Dermis microvascular lymphatic vessel endothelial cell (primary cell): ENCODE data around the gene ANKRD31. TPM values are rescaled to one million over a fixed set of nuclear protein-coding genes. Genes with fewer than 3 reads are reported as not detected.
"Not testable (repeated sequence)": the region's sequence is repeated elsewhere in the genome, so short reads cannot be mapped to it uniquely, and the experiment has no call there.

ENCODE experiments used
- DNase-seq, 2 donors: peaks; one replicate each; pipeline versions ENCODE4 v3.0.0 to v3.0.0-alpha.2; 2010; ENCODE audit warnings: low read depth in 2 of 2
- total RNA-seq: library from RNA; depleted of rRNA; stranded (reverse); fragments of >200 nt; gene quantifications from 2 replicates; pipeline ENCODE4 v1.2.1, GENCODE V29; 2014

The ANKRD31 gene
- total RNA-seq, 1 donor from 2014 or later: not detected

DNA sequence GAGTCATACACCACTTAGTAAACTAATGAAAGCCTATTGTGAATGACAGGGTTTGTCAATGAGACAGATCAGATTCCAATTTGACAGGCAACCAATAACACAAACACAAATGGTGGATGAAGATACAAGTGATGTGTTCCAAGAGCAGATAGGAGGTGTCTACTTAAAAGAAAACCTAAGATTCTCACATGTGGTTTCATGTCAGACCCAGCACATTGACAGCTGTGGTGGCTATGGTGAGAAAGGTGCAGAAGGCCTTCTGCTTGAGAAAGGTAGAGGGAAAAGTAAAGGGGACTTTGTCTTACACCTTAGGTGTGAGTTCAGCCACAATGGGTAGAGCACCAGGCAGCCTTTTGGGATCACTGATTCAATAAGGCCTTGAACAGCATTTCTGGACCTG lies 11.2 kb downstream of the ANKRD31 start:
- DNase-seq: no peak

DNA sequence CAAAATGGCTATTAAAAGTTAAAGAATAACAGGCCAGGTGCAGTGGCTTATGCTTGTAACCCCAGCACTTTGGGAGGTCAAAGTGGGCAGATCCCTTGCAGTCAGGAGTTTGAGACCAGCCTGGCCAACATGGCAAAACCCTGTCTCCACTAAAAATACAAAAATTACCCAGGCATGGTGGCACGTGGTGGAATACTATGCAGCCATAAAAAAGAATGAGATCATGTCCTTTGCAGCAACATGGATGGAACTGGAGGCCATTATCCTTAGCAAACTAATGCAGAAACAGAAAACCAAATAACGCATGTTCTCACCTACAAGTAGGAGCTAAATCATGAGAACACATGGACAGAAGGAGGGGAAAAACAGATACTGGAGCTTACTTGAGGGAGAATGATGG lies 15.9 kb downstream of the ANKRD31 start:
- DNase-seq: not testable (repeated sequence)

DNA sequence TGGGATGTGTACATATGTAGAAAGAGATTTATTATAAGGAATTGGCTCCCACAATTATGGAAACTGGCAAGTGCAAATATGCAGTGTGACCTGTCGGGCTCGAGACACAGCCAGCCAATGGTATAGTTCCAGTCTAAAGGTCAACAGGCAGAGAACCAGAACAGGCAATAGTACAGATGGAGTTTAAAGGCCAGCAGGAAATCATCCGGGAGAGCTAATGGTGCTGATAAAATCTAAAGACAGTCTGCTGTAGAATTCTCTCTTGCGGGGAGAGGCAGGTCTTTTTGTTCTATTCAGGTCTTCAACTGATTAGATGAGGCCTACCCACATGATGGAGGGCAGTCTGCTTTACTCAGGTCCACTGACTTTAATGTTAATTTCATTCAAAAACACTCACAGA lies 21.8 kb downstream of the ANKRD31 start:
- DNase-seq: no peak

DNA sequence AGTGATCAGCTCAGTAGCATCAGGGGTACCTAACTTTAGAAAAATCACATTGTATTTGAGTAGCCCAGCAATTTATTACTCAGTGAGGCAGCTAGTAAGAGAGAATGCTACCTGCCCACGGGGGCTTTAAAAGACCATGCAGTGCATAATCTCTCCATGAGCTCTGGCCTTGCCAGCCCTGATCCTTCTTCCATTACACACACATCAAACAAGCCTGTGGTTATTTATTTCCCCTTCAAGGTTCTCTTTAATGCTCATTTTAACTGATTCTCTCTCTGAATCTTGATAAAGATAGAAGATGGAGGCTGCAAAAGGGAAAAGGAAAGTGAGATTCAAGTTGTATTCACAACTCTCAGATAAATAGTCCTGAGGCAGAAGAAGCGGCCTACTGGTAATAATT lies 22.3 kb downstream of the ANKRD31 start:
- DNase-seq: no peak

DNA sequence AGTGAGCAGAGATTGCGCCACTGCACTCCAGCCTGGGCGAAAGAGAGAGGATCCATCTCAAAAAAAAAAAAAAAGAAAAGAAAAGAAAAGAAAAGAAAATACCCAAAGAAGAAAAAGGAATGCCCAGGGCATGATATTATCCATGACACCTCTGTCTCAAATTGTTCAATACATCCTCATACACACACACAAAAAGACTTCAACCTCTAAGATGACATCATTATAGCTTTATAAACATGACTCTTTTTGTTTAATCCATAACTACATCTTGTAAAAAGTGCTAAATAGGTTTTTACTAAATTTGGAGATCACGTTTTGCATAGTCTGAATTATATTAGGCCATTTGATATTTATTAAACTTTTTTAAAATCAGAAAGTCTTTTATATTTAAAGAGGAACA lies 33.1 kb downstream of the ANKRD31 start:
- DNase-seq: no peak

DNA sequence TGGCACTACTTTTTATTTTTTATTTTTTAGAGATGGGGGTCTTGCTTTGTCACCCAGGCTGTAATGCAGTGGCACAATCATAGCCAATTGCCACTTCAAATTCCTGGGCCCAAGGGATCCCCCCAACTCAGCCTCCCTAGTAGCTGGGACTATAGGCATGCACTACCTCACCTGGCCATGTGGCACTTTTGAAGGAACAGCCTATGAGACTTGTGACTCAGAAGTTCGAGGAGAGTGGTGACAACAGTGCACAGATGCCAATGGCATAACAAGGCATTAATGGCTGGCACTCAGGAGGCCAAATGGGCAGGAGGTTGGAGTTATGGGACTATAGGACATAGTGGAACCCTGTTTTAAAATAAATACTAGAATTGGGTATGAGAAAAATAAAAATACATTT lies 33.7 kb downstream of the ANKRD31 start:
- DNase-seq: no peak

DNA sequence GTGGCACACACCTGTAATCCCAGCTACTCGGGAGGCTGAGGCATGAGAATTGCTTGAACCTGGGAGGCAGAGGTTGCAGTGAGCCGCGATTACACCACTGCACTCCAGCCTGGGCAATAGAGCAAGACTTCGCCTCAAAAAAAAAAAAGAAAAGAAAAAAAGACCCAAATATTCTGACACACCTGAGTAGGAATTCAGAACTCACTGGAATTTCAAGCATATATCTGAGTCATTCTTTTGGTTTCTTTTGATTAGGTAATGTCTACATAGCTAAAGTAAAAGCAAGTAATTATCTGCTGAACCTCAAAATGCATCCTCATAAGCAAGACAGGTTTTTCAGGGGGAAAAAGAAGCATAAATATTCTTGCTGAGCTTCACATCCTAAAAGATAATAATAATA lies 35.9 kb downstream of the ANKRD31 start:
- DNase-seq: no peak

DNA sequence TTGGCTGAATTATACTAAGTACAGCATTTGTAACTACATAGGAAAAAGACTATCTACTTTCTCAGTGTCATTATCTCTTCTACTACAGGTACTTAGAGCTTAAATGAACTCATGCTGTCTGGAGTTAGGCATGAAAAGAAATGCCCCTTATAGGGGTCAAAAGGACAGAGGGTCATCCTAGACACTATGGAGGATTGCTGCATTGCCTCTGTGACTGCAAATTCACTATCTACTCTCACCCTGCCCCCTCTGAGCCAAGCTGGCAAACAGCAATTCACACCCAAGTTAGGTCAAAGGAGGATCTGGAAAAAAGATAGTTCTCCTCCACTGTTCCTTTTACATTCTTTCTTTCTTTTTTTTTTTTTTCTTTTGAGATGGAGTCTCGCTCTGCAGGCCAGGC lies 36.7 kb downstream of the ANKRD31 start:
- no peak for DNase-seq

DNA sequence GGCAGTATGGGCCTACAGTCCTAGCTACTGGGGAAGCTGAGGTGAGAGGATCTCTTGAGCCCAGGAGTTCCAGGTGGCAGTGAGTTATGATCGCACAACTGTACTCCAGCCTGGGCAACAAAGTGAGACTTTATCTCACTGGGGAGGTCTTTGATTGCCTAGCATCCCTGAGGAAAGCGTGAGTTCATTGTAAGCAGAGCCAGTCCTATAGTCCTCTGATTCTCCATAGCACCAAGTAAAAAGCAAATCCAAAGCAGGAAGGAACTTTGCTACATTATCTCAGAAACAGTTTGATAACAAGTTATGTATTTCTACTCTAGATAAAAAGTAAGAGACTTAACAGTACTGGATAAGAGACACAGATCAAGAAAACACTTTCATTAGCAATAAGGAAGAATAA lies 37.6 kb downstream of the ANKRD31 start:
- no peak for DNase-seq

DNA sequence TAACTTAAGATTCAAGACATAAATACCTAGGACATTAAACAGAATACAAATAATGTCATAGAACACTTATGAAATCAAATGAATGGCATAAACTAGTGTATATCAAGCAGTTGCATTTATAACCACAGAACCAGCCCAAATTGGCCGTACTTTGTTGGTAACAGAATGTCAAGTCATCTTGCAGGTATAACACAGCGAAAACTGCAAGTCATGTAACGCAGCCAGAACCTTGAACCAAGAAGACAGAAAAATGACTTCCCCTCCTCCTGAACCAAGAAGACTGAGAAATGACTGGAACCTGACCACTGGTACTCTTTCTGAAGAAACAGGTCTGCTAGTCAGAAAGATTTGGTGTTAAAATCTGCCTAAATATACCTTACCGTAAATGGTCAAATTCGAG lies 38.9 kb downstream of the ANKRD31 start:
- no peak for DNase-seq

DNA sequence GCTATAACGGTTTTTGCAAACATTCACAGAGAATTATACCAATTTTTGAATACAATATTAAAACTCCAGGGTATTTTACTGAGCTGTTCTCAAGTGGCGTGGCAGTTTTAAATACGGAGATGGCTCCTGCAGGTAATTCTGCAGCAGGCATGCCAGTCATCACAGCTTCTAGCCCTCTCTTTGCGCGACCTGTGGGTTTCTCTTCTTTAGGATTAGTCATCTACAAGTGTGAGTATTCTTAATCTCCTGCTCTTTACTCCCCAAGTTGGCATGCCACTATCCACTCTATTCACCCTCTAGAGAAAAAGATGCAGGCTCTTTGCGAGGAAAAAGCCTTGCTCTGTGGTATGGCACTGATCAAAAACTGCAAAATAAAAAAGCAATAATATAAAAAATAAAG lies 43.9 kb downstream of the ANKRD31 start:
- no peak for DNase-seq

DNA sequence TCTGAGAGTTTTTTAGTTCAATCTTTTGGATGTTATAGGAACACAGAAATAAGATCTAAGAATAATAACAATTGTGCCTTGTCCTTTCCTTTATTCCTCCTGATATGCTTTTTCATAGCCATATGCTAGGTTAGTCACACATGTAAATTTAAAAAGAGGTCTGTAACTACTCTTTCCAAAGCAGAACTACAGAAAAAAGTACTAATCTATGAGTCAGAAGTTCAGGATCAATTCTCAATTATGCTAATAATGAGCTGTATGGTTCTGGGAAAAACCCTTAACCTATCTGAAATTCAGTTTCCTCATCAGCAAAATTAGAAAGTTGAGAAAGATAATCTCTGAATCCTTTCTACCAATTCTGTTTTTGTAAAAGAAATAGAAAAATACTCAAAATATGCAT lies 44.4 kb downstream of the ANKRD31 start:
- no peak for DNase-seq

DNA sequence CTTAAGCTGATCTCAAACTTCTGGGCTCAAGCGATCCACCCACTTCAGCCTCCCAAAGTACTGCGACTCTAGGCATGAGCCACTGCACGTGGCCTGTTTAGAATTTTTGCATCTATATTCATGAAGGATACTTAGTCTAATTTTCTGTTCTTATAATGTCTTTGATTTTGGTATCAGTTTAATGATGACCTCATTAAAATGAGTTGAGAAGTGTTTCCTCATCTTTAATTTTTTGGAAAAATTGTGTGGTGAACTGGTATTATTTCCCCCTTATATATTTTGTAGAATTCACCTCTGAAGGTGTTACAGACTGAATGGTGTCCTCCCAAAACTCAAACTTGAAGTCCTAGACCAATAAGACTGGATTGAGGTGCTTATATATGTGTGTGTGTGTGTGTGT lies 46.5 kb downstream of the ANKRD31 start:
- no peak for DNase-seq

DNA sequence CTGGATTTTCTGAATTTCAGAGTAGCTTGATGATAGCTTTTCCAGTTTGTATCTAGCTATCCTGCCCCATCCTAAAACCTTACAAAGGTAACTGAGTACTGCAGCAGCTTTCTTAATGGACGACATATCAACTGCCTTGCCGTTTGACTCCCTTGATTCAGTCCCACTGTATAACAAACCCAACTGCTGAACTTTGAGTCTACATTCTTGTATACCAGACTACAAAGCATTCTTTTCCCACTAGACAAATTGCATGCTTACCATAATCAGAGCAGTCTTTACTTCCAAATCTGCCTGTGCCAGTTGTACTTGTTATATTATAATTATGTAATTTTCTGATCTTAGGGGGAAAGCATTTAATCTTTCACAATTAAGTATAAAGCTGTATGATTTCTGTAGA lies 47.3 kb downstream of the ANKRD31 start:
- DNase-seq: no peak

DNA sequence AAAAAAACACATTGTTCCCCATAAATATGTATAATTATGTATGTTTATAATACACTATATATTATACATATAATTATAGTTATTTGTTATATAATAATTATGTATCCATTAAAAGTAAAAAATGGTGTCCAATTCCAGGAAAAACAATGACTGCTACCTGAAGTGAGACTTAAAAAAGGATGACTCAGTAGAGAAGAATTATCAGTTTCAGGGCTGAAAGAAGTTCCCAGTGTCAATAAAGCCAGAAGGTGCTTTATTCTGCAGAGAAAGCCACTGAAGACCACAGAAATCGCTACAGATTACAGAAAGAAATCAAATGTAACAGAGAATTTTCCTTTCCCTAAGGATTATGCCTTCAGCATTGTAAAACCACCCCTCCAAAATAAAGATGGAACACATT lies 50.9 kb downstream of the ANKRD31 start:
- no peak for DNase-seq

DNA sequence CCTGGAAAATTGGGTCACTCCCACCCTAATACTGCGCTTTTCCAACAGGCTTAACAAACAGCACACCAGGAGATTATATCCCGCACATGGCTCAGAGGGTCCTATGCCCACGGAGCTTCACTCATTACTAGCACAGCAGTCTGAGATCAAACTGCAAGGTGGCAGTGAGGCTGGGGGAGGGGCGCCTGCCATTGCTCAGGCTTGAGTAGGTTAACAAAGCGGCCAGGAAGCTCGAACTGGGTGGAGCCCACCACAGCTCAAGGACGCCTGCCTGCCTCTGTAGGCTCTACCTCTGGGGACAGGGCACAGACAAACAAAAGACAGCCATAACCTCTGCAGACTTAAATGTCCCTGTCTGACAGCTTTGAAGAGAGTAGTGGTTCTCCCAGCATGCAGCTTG lies 60.7 kb downstream of the ANKRD31 start:
- DNase-seq: not testable (repeated sequence)

DNA sequence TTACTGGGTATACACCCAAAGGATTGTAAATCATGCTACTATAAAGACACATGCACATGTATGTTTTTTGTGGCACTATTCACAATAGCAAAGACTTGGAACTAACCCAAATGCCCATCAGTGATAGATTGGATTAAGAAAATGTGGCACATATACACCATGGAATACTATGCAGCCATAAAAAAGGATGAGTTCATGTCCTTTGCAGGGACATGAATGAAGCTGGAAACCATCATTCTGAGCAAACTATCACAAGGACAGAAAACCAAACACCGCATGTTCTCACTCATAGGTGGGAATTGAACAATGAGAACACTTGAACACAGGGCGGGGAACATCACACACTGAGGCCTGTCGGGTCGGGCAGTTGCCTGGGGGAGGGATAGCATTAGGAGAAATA lies 61.8 kb downstream of the ANKRD31 start:
- DNase-seq: not testable (repeated sequence)

DNA sequence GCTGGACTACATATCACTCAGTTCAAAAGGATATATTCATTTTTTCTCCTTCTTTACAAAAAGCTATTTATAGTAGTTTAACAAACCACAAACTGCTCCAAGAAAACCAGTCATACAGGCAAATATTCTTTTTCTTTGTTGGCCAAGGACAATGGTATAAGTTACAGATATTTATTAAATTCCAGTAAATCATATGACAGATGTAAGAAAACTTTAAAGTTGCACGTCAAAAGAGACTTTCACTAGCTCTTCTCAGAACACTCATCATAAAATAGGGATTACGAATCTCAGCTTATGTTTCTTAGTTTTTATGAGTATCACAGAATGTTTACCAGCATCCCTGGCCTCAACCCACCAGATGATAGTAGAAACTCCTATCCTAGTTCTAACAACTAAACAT lies 67.2 kb downstream of the ANKRD31 start:
- DNase-seq: no peak

DNA sequence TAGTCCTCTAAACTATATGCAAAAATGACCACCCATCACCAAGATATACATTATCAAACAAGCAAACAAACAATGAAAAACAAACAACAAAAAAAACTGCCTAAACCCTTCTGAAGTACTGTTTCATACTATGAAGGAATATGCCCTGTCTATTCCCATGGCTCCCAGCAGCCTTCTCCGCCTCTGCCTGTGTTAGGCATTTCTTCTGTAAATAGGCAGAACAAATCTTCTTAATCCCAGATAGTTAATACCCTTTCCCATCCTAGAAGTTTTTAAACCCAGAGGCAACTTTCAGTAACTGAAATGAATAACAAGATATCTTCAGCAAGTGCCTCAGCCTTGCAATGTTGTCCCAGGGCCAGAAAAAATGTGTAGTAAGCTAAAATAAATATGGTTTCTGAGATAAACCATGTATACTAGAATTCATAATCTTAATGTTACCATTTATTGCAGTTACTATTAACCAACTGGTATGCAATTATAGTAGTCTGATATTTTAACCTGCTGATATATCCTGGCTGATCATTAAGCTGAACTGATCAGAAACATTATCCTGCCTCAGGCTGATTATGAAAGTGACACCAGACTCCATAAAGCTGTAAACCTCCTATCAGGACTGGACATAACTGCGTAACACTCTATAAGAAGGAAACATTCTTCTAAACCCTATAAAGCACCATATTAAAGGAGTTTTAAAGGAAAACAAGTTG lies 68.5 kb downstream of the ANKRD31 start:
- DNase-seq: no peak

DNA sequence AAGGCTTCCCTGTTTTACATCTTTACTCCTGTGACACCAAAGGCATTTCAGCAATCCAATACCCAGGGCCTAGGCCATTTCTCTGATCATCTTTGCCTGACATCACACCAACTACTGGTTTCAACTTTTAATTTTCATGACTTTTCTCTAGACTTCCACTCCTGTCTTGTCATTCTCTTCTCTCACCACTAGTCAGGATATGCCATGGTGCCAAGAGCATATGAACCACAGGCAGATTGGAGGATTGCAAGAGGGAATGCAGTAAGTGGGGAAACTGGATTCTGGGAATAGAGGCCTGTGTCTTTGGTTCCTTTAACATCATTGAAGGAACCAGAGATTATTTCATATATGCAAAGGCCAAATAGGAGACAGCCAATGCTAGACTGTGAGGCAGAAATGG lies 69.3 kb downstream of the ANKRD31 start:
- DNase-seq: no peak

DNA sequence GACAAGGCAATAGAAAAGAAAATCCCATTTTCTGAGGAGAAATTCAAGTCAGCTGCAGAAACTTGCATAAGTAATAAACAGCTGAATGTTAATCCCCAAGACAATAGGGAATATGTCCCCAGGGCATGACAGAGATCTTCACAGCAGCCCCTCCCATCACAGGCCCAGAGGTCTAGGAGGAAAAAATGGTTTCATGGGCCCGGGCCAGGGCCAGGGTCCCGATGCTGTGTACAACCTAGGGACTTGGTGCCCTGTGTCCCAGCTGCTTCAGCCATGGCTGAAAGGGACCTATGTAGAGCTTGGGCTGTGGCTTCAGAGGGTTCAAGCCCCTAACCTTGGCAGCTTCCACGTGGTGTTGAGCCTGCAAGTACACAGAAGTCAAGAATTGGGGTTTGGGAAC lies 75.2 kb downstream of the ANKRD31 start:
- DNase-seq: not testable (repeated sequence)

DNA sequence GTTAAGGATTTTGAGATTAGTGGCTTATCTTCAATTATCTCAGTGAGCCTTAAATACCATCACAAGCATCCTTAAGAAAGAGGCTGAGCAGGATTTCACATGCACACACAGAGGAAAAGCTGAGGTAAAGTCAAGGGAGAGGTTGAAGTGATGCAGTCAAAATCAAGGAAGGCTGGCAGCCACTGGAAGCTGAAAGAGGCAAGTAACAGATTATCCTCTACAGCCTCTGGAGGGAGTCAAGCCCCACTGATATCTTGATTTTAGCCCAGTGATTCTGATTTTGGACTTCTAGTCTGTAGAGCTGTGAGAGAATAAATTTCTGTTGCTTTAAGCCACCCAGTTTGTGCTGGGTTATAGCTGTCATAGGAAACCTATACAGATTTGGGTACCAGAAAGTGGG lies 80.1 kb downstream of the ANKRD31 start:
- DNase-seq: no peak

DNA sequence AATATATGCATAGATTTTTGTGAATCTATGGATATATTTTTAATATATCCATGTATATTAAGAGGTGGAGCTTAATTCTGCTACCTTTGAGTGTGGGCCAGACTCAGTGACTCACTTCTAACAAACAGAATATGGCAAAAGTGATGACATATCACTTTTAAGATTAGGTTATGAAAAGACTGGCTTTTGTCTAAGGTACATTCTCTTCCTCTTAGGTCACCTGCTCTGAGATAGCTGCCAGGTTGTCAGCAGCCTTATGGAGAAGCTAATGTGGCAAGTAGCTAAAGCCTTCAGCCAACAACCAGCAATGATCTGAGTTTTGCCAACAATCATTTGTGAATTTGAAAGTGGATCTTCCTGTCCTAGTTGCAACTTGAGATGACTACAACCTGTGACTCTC lies 83.8 kb downstream of the ANKRD31 start:
- no peak for DNase-seq

DNA sequence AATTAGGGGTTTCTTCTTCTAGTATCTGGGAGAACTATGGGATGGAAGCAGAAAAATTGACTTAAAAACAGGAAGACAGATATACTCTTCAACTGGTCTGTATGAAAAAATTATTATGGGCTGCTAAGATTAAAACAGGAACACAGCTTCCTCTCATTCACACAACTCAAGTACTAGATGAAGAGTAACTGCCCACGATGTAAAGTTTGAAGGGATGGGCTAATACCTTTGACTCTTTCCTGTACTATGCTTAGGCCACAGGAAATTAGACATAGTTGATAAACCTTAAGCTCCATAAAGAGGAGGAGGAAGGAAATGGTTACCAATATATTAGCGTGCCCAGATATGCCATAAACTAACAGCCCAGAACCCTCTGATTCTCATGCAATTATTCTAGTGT lies 88.6 kb downstream of the ANKRD31 start:
- no peak for DNase-seq
